Measurements from ENCODE around the gene PTGER3.
"Not testable (repeated sequence)": the region's sequence is repeated elsewhere in the genome, so short reads cannot be mapped to it uniquely, and the experiment has no call there.

Gene PTGER3

DNA sequence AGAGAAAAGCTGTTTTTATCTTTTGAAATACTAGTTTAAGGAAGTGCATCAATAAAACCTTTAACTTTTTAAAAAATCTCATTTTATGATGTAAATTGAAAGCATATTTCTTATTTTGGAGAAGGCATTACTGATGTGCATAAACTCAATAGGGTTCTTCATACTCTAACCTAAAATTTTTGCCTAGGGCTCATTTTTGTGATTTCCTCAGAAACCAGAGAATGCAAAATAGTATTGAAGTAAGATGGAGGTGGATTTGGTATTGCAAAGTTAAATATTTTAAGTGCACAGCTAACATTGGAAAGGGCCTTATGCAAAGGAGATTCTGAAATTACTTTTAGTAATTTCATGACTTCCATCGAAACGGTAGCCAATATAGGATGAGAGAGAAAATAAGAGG is 101.9 kb downstream of the PTGER3 start:
- no peak for DNase-seq

DNA sequence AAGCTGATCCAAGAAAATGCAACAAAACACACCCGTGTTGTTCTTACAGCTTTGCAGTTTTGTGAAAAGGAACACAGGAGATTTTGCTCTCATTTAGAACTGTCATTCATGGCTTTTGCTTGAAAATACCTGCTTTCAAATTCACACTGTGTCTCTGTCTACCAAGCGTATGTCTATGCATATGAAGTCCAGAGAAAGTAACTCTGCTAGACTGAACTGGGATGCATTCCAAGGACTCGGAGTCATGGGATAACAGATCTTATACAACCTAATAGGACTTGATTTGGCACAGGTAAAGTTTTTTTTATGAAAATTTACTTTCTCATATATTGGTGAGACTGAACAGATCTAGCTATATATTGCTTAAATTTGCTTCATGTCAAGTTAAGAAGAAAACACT is 102.4 kb downstream of the PTGER3 start:
- peak; percentile 7 for DNase-seq

DNA sequence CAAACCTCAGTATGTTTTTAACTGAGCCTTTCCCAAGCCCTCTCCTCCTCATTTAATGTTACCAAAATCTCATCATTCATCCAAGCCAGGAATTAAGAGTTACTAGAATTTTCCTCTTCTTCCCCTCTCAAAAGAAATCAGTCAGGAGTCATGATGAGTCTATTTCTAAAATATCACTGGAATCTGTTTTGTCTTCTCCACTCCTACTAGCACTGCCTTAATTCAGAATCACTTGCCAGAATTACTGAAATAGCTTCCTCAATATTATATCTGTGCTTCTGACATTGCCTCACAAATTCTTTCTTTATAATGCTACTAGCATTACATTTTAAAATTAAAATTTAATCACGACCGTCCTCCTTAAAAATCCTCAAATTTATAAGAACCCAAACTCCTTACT is 106.1 kb downstream of the PTGER3 start:
- DNase-seq = no peak

DNA sequence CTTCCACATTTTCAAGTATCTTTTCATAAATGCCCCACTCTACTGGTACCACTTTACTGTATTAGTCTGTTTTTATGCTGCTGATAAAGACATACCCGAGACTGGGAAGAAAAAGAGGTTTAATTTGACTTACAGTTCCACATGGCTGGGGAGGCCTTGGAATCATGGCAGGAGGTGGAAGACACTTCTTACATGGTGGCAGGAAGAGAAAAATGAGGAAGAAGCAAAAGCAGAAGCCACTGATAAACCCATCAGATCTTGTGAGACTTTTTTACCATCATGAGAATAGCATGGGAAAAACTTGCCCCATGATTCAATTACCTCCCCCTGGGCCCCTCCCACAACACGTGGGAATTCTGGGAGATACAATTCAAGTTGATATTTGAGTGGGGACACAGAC is 107.2 kb downstream of the PTGER3 start:
- not testable (repeated sequence) for DNase-seq

DNA sequence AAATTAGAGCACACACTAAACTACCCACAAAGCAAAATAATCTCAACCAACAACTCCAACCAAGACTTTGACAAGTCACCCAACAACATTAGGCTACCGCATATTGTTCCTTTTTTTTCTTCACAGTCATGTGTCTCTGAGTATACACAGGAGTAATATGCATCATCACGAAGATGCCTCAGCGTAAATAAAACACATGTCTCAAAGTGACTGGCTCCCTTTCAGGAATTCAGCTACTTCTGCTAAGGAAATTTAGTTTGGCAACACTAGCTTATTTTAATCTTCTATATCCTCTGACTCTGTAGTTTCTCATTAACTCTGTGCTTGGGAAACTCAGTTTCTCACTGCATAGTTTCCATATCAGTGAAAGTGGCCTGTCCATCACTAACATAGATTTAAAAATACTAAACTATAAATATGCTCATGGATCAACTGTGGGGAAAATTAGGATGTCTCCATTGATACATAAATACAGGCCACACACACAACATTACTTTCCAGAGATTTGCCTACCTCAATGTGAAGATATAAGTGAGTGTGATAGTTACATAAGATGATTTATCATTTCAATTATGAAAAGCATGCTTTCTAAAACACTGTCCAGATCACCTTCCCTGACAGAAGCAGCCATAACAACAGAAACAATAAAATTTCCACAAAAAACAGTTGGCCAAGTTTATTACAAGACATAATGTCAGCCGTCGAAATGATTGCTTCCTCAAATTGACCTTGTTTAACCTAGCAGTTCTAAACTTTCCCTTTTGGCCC is 113.2 kb downstream of the PTGER3 start:
- no peak for DNase-seq

DNA sequence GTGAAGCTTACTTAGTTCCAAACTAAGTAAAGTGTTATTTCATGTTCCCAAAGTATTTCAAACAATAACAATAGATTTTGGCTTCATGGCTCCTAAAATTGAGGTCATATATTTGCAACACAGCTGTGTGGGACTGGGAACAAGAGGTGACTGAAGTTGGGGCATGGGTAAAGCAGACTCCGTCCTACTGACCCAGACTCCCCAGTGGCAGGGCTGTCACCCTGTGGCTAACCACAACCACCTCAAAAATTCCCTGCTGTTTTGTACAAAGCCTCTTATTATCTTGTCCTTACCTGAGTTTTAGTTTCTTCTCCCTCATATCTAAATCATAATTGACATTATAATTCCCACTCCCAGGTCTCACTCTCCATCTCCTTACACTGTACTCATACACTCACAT is 117.6 kb downstream of the PTGER3 start:
- no peak for DNase-seq

DNA sequence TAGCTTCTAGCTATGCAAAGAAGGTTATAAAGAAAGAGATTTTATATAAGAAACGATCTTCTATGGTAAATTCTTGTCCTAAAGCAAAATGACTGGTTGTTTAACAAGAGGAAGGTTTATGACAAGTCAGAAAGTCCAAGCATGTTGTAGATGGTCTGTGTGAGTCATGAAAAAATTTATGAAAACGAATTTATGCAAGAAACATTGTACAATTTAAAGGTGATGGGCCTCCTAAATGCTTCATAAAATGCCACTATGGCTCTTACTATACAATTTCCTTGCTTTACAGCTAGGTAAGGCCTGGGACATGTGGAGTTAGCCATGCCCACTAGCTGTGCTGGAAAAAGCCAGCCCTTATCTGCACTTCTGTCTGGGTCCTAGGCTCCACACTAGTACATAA is 125.4 kb downstream of the PTGER3 start:
- DNase-seq = no peak

All from fibroblast of skin of right biceps (primary cell).